ENCODE results near the gene ABCA12. TPM values are rescaled to one million over a fixed set of nuclear protein-coding genes. Genes with fewer than 3 reads are reported as not detected.
"Not testable (repeated sequence)": the region's sequence is repeated elsewhere in the genome, so short reads cannot be mapped to it uniquely, and the experiment has no call there.

ABCA12 gene
- total RNA-seq, 1 experiment from 2014 or later, result 0.03 TPM

- Histone ChIP-seq H3K27ac (ENCODE audit: low read length) (no peak overlapping the region), H3K36me3 (ENCODE audit: control insufficient read depth, insufficient read depth, low read length) (no peaks in the 10 kb centered on the region), H3K4me1 (ENCODE audit: control insufficient read depth, insufficient read depth, low read length) (no peaks in the 10 kb centered on the region), H3K27me3 (ENCODE audit: control insufficient read depth, insufficient read depth, low read length) (no peaks in the 10 kb centered on the region), H3K4me3 (ENCODE audit: low read depth in 2 of 2, low read length in 2 of 2) (no peak overlapping the region), H3K9me3 (ENCODE audit: control insufficient read depth, insufficient read depth, low read depth, low read length) (no peaks in the 10 kb centered on the region)
- intact Hi-C loops (cut with micrococcal nuclease; ENCODE audit: unreplicated experiment), result no loop called here
- DNase-seq (ENCODE audit: low read depth, low spot score), result no peak
- CTCF ChIA-PET, result no interaction called here
- TF ChIP-seq TCF7L2 (IDR thresholded peaks at IDR 0.05; ENCODE audit: low read depth, low read length), result no peak
- TF ChIP-seq SIN3A (IDR thresholded peaks at IDR 0.05; ENCODE audit: borderline replicate concordance, insufficient read depth, low read depth, low read length), result no peak
- TF ChIP-seq POLR2AphosphoS5 (IDR thresholded peaks at IDR 0.05; ENCODE audit: low read depth, low read length), result no peak
- TF ChIP-seq REST (IDR thresholded peaks at IDR 0.05; ENCODE audit: insufficient read depth in 1 of 2, low read depth in 2 of 2, low read length in 1 of 2), result no peak
- TF ChIP-seq CTCF (IDR thresholded peaks at IDR 0.05), result no peak
- POLR2A ChIA-PET, result no interaction called here
- no TSS peak for BruUV-seq (replicated peaks)
- in situ Hi-C loops (cut with HindIII; ENCODE audit: low pct_unique_long_range_greater_than_20kb, low sequenced_read_pairs), result no loop called here
- no peak for ATAC-seq
These were observed 33.4 kb upstream of the ABCA12 start for GRCh38 chr2:215171796-215172195.

GRCh38 chr2:215171151-215171550, 32.7 kb upstream of the ABCA12 start:
- no peaks in the 10 kb centered on the region for H3K4me1 ChIP-seq (ENCODE audit: control insufficient read depth, insufficient read depth, low read length)
- H3K36me3 ChIP-seq (ENCODE audit: control insufficient read depth, insufficient read depth, low read length), result no peaks in the 10 kb centered on the region
- no peak overlapping the region for H3K27ac ChIP-seq (ENCODE audit: low read length)
- intact Hi-C loops (cut with micrococcal nuclease; ENCODE audit: unreplicated experiment) (no loop called here), in situ Hi-C loops (cut with HindIII; ENCODE audit: low pct_unique_long_range_greater_than_20kb, low sequenced_read_pairs) (no loop called here)
- ATAC-seq (no peak), DNase-seq (ENCODE audit: low read depth, low spot score) (no peak)
- H3K27me3 ChIP-seq (ENCODE audit: control insufficient read depth, insufficient read depth, low read length), result no peaks in the 10 kb centered on the region
- CTCF ChIA-PET, result no interaction called here
- BruUV-seq (replicated peaks), result no TSS peak
- POLR2A ChIA-PET, result no interaction called here
- TF ChIP-seq CTCF (IDR thresholded peaks at IDR 0.05) (no peak), REST (IDR thresholded peaks at IDR 0.05; ENCODE audit: insufficient read depth in 1 of 2, low read depth in 2 of 2, low read length in 1 of 2) (no peak), TCF7L2 (IDR thresholded peaks at IDR 0.05; ENCODE audit: low read depth, low read length) (no peak), POLR2AphosphoS5 (IDR thresholded peaks at IDR 0.05; ENCODE audit: low read depth, low read length) (no peak), SIN3A (IDR thresholded peaks at IDR 0.05; ENCODE audit: borderline replicate concordance, insufficient read depth, low read depth, low read length) (no peak)
- H3K4me3 ChIP-seq (ENCODE audit: low read depth in 2 of 2, low read length in 2 of 2), result peak overlapping the region in 1 of 2 experiments; percentile 36; a peak in 2 of 4 replicates
- no peaks in the 10 kb centered on the region for H3K9me3 ChIP-seq (ENCODE audit: control insufficient read depth, insufficient read depth, low read depth, low read length)

- BruUV-seq (replicated peaks); ATAC-seq: not testable (repeated sequence)
These were observed 28.1 kb upstream of the ABCA12 start for GRCh38 chr2:215166505-215166904.

GRCh38 chr2:215163319-215163718, 24.9 kb upstream of the ABCA12 start:
- CTCF ChIA-PET; H3K9me3 ChIP-seq (ENCODE audit: control insufficient read depth, insufficient read depth, low read depth, low read length); in situ Hi-C loops (cut with HindIII; ENCODE audit: low pct_unique_long_range_greater_than_20kb, low sequenced_read_pairs); DNase-seq (ENCODE audit: low read depth, low spot score); H3K27me3 ChIP-seq (ENCODE audit: control insufficient read depth, insufficient read depth, low read length); H3K36me3 ChIP-seq (ENCODE audit: control insufficient read depth, insufficient read depth, low read length); POLR2A ChIA-PET; ATAC-seq; H3K4me1 ChIP-seq (ENCODE audit: control insufficient read depth, insufficient read depth, low read length); BruUV-seq (replicated peaks); intact Hi-C loops (cut with micrococcal nuclease; ENCODE audit: unreplicated experiment); H3K4me3 ChIP-seq (ENCODE audit: low read depth in 2 of 2, low read length in 2 of 2); H3K27ac ChIP-seq (ENCODE audit: low read length): not testable (repeated sequence)

More at GRCh38 chr2:215166505-215166904, 28.1 kb upstream of the ABCA12 start:
- CTCF ChIA-PET; H3K4me3 ChIP-seq (ENCODE audit: low read depth in 2 of 2, low read length in 2 of 2); H3K9me3 ChIP-seq (ENCODE audit: control insufficient read depth, insufficient read depth, low read depth, low read length); H3K27me3 ChIP-seq (ENCODE audit: control insufficient read depth, insufficient read depth, low read length); H3K27ac ChIP-seq (ENCODE audit: low read length); intact Hi-C loops (cut with micrococcal nuclease; ENCODE audit: unreplicated experiment); H3K4me1 ChIP-seq (ENCODE audit: control insufficient read depth, insufficient read depth, low read length); H3K36me3 ChIP-seq (ENCODE audit: control insufficient read depth, insufficient read depth, low read length); in situ Hi-C loops (cut with HindIII; ENCODE audit: low pct_unique_long_range_greater_than_20kb, low sequenced_read_pairs); DNase-seq (ENCODE audit: low read depth, low spot score); POLR2A ChIA-PET: not testable (repeated sequence)

All from Panc1 (cell line).